ENCODE measurements around the gene CCDC107.

DNA sequence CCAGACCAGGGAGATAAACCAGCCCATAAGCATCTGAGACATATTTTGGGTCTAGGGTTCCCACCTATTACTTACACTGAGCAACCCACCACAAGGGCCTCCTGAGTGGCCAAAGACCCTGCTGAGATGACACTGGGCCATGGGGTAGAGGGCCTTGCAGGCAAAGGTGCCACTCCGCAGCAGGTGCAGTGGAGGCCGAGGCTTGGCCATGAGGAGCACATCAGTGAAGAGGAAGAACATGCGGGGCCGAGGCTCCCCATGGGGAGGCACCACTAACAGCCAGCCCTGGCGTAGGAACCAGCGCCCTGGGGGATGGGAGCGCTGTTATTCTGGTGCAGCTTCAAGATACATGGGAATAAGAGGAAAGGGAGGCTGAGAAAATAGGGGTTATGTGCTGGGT lies 4.3 kb downstream of the CCDC107 start:
- TF ChIP-seq SREBF2 (IDR thresholded peaks at IDR 0.05) (no peak), RCOR1 (IDR thresholded peaks at IDR 0.05; ENCODE audit: low read depth, low read length) (no peak), RAD21 (conservative IDR thresholded peaks at IDR 0.05 in 1 of 2, IDR thresholded peaks at IDR 0.05 in 1 of 2) (no peak), POLR2A (IDR thresholded peaks at IDR 0.05; ENCODE audit: low read length) (no peak), CBX8 (IDR thresholded peaks at IDR 0.05) (no peak), HOXA7 (CRISPR knock-in tag; IDR thresholded peaks at IDR 0.05) (no peak), RNF2 (IDR thresholded peaks at IDR 0.05; ENCODE audit: borderline replicate concordance, low read depth) (no peak), EP300 (IDR thresholded peaks at IDR 0.05) (no peak), MYC (IDR thresholded peaks at IDR 0.05; ENCODE audit: borderline replicate concordance, low read length) (no peak), CHD2 (IDR thresholded peaks at IDR 0.05; ENCODE audit: low read length, partially characterized antibody) (no peak)
- TF ChIP-seq, protein P1, sequence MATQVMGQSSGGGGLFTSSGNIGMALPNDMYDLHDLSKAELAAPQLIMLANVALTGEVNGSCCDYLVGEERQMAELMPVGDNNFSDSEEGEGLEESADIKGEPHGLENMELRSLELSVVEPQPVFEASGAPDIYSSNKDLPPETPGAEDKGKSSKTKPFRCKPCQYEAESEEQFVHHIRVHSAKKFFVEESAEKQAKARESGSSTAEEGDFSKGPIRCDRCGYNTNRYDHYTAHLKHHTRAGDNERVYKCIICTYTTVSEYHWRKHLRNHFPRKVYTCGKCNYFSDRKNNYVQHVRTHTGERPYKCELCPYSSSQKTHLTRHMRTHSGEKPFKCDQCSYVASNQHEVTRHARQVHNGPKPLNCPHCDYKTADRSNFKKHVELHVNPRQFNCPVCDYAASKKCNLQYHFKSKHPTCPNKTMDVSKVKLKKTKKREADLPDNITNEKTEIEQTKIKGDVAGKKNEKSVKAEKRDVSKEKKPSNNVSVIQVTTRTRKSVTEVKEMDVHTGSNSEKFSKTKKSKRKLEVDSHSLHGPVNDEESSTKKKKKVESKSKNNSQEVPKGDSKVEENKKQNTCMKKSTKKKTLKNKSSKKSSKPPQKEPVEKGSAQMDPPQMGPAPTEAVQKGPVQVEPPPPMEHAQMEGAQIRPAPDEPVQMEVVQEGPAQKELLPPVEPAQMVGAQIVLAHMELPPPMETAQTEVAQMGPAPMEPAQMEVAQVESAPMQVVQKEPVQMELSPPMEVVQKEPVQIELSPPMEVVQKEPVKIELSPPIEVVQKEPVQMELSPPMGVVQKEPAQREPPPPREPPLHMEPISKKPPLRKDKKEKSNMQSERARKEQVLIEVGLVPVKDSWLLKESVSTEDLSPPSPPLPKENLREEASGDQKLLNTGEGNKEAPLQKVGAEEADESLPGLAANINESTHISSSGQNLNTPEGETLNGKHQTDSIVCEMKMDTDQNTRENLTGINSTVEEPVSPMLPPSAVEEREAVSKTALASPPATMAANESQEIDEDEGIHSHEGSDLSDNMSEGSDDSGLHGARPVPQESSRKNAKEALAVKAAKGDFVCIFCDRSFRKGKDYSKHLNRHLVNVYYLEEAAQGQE (IDR thresholded peaks at IDR 0.05): no peak
- TF ChIP-seq, protein P2, sequence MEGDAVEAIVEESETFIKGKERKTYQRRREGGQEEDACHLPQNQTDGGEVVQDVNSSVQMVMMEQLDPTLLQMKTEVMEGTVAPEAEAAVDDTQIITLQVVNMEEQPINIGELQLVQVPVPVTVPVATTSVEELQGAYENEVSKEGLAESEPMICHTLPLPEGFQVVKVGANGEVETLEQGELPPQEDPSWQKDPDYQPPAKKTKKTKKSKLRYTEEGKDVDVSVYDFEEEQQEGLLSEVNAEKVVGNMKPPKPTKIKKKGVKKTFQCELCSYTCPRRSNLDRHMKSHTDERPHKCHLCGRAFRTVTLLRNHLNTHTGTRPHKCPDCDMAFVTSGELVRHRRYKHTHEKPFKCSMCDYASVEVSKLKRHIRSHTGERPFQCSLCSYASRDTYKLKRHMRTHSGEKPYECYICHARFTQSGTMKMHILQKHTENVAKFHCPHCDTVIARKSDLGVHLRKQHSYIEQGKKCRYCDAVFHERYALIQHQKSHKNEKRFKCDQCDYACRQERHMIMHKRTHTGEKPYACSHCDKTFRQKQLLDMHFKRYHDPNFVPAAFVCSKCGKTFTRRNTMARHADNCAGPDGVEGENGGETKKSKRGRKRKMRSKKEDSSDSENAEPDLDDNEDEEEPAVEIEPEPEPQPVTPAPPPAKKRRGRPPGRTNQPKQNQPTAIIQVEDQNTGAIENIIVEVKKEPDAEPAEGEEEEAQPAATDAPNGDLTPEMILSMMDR (IDR thresholded peaks at IDR 0.05): no peak
- TF ChIP-seq, protein P3, sequence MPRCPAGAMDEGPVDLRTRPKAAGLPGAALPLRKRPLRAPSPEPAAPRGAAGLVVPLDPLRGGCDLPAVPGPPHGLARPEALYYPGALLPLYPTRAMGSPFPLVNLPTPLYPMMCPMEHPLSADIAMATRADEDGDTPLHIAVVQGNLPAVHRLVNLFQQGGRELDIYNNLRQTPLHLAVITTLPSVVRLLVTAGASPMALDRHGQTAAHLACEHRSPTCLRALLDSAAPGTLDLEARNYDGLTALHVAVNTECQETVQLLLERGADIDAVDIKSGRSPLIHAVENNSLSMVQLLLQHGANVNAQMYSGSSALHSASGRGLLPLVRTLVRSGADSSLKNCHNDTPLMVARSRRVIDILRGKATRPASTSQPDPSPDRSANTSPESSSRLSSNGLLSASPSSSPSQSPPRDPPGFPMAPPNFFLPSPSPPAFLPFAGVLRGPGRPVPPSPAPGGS (IDR thresholded peaks at IDR 0.05): no peak

All from A549 (cell line).